Measurements from ENCODE around the gene PRLH. TPM values are rescaled to one million over a fixed set of nuclear protein-coding genes. Genes with fewer than 3 reads are reported as not detected.
A peak's percentile ranks its signal among the peaks of the same experiment; 100 is the strongest.

PRLH gene
- not detected in 2 replicates for total RNA-seq (2014; rRNA removed; shearing (Covaris generic))
- not detected in 2 replicates for polyA plus RNA-seq (2015; cell fraction: cytosol; rRNA removed)
- polyA plus RNA-seq (2015; cell fraction: nucleus; rRNA removed), result not detected in 2 replicates

DNA sequence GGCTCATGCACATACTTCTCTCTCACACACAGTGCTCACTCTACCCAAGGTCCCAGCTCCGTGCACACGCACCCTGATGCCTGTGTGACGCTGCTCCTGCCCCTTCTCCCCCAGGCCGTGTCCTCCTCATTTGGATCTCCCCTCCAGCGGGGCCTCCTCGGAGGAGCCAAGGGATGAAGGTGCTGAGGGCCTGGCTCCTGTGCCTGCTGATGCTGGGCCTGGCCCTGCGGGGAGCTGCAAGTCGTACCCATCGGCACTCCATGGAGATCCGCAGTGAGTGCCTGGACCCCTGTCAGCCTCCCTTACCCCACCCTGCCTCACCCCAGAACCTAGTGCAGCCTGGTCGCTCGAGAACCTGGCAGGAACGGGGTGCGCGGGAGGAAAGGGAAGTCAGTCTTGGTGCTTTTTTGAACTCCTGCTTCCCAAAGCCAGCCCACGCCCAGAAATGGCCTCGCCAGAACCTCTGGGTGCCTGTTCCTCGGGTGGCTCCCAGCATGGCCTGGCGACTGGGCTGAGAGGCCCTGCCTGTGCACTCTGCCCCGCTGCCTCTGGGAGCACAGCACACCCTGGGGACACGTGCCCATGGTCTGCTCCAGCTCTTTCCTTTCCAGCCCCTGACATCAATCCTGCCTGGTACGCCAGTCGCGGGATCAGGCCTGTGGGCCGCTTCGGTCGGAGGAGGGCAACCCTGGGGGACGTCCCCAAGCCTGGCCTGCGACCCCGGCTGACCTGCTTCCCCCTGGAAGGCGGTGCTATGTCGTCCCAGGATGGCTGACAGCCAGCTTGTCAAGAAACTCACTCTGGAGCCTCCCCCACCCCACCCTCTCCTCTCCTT is at the start of gene PRLH:
TSS of gene PRLH (plus strand) at position 174 of the 835 bp plus-strand sequence. CDS start at position 174, 0 bp downstream.
- no peak for DNase-seq (ENCODE audit: low read depth)

- no peak for DNase-seq (ENCODE audit: low read depth)
Observed at GRCh38 chr2:237517163-237517562, 49.2 kb upstream of the PRLH start.

DNA sequence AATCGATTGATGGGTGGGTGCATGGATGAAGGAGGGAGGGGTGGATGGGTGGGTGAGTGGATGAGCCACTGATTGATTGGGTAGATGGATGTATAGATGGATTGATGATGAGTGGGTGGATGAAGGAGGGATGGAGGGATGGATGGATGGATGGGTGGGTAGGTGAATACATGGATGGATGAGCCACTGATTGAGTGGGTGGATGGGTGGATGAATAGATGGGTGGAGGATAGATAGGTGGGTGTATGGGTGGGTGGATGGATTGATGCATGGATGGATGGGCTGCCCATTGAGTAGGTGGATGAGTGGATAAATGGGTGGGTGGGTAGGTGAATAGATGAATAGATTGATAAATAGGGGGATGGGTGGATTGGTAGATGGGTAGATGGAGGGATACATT is 48.4 kb upstream of the PRLH start:
- no peak for DNase-seq (ENCODE audit: low read depth)

GRCh38 chr2:237519506-237520245 is 46.7 kb upstream of the PRLH start:
- DNase-seq (ENCODE audit: low read depth), result no peak

DNA sequence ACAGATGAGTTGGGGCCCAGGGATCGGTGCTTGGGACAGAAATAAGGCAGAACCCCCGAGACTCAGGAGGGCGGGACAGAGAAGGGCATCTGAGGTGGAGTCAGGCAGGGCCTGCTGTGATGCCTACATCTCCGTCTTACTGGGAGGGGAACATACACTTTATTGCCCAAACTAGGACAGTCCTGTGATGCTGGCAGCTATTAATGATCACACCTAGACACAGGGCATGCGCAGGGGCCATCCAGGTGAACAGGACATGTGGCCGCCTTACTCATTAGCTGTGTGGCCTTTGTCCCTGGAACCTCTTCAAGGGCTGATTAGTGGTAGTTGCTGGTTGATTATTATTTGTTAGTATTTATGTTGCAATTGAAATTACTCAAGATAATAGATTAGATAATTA is 46.1 kb upstream of the PRLH start:
- no peak for DNase-seq (ENCODE audit: low read depth)

DNA sequence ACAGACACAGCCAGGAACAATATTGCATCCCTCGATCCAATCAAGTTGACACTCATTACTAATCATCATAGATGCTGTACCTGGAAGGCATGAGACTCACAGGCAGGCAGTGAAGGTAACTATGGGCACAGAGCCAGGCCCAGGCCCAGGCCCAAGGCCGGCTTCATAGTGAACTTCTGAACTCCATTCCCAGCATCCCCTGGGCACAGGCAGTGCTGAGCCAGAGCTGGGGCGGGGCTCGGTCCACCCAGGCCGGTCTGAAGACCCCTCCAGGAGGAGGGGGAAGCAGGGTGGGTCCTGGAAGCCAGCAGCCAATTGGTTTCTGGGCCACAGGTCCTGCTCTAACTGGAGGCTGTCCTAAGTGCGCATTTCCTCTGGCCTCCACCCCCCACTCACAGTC is 41.7 kb upstream of the PRLH start:
- DNase-seq (ENCODE audit: low read depth), result no peak

DNA sequence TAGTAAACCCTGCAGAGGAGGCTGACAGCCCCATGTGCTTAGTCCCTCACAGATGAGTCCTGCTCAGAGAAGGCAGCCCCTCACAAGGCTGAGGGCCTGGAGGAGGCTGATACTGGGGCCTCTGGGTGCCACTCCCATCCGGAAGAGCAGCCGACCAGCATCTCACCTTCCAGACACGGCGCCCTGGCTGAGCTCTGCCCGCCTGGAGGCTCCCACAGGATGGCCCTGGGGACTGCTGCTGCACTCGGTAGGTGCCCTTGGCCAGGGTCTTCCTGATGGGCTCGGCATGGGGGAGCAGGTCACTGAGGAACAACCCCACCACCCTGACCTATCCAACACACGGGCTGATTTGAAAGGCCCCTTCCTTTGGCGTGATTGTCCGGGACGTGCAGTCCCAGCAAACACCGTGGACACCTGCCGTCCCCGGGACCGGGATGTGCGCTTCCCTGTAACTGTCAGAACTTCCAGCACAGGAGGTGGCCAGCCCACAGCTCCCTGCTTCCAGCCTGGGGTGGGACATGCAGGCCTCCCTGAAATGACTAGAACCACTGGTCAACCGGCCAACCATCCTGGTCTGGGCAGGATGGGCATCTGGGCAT is 40.7 kb upstream of the PRLH start:
- DNase-seq (ENCODE audit: low read depth), result no peak

GRCh38 chr2:237527233-237527632 is 39.1 kb upstream of the PRLH start:
- DNase-seq (ENCODE audit: low read depth), result no peak

DNA sequence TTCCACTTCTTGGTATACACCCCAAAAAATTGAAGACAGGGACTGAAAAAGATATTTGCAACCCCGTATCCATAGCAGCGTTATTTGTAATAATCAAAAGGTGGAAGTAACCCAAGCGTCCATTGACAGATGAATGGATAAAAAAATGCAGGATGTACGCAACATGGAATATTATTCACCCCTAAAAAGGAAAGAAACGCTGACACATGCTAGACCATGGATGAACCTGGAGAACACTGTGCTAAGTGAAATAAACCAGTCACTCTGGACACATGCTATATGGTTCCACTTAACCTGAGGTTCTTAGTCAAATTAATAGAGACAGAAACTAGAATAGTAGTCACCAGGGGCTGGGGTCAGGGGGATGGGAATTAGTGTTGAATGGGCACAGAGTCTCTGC is 38.6 kb upstream of the PRLH start:
- no peak for DNase-seq (ENCODE audit: low read depth)

DNA sequence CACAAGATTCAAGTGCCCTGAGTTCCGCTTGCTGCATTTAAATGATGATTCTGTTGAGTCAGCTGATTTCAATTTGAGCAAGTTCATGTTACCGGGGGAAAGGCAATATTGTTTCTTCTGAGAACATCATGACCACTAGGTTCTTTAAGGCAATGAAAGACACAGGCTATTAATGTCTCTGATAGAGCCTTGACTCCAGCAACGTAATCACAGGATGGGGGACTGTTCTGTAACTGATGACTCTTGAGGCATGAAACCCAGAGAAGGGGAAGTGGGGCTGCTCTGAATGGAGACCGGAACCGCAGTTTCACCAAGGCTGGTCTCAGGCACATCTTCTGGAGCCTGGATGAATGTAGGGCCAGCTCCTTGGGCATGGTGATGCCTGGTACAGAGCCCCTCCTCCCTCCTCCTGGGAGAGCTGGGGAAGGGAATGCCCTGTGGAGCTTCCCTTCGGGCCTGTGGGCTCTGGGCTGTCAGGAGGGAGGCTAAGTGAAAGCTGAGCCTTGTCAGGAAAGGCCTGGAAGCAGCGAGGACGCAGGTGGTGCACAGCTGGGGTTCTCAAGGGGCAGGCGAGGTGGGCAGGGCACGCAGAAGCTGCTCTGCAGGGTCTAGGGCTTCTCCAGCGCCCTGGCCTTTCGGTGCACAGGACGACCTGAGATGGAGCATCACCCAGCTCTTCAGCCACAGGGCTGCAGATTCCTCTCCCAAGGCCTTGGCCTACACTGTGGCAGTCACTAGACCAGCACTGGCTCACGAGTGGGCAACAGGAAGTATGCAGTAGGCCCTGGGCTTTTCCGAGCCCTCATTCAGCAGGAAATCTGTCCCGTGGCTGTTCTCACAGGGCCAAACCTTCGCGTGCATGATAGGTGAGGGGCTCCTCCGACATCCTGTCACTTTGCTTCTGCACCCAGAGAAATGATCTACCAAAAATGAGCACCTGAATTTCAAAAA is 36.6 kb upstream of the PRLH start:
- DNase-seq (ENCODE audit: low read depth), result no peak

DNA sequence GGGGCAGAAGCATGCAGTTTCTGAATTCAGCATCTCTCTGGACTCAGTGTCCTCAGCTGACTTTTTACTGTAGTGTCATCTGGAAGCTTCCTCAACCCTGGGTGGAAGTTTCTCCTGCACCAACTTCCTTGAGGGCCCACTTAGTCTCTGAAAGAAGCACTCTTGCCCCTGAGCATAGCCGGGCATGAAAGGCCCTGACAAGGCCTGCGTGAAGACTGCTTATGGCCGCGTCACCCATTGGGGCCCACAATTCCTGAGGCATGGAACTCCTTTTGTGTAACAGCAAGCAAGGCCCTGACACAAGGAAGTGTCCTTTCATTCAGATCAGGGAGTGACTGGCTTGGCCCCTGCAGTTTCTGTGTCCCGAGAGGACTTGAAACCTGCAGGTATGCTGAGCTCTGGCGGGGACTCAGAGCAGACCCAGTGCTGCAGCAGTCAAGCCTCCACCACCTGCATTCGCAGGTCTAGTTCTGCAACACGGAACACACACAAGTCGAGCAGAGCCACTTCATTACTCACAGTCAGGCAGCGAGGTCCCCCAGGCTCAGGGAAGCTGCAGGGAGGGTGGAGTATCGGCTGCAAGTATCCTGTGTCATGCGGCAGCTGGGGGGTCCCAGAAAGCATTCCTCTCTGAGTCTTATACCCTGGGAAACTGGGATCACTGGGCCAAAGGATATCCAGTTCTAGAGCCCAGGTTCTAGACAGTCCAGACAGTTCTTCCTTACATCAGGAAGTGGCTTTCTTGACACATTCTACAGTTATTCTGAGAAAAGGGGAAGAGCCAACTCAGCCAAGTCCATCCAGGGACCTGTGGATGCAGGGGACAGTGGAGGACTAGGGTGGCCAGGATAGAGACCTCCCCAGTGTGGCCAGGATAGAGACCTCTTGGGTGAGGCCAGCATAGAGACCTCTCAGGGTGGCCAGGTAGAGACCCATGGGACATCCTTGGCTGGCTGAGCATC is 35.6 kb upstream of the PRLH start:
- peak; percentile 12 for DNase-seq (ENCODE audit: low read depth)

DNA sequence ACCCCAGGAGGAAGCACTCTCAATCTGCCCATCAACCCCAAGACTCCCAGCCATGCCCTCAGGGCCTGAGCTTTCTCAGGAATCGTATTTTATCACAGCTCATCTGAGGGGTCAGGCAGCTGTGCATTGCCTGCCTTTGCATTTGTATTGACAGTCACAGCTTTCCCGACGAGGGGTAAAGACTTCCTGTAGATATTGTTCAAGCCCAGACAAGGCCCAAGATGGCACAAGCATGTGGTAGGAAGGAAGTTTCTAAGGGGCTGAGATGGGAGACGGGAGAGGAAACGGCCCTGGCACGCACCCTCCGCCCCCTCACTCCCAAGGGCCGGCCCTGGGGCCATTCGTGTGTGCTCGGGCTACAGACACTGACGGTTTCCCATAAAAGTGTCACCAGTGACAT is 34.2 kb upstream of the PRLH start:
- no peak for DNase-seq (ENCODE audit: low read depth)

DNA sequence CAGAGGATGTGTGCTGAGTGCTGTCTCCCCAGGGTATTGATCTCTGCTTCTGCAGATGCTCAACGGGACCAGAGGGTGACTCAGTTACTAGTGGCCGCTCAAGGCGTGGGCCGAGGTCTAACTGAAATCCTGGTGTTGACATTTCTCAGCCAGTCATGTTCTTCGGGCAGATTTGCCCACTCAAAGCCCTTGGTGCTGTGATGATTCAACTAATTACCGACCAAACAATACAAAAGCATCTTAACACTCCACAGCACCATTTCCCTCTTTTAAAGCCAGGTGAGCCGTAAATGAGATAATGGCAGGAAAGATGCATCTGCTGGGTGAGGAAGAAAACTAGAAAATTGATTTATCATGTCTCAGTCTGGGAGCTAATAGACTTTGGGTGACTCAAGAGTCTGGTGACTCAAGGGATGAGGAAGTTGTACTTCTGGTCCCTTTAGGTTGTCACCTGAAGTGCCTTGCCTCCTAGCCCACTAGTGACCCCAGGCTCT is 32.7 kb upstream of the PRLH start:
- DNase-seq (ENCODE audit: low read depth), result peak; percentile 28

- no peak for DNase-seq (ENCODE audit: low read depth)
Observed at GRCh38 chr2:237534380-237534779, 32.0 kb upstream of the PRLH start.

DNA sequence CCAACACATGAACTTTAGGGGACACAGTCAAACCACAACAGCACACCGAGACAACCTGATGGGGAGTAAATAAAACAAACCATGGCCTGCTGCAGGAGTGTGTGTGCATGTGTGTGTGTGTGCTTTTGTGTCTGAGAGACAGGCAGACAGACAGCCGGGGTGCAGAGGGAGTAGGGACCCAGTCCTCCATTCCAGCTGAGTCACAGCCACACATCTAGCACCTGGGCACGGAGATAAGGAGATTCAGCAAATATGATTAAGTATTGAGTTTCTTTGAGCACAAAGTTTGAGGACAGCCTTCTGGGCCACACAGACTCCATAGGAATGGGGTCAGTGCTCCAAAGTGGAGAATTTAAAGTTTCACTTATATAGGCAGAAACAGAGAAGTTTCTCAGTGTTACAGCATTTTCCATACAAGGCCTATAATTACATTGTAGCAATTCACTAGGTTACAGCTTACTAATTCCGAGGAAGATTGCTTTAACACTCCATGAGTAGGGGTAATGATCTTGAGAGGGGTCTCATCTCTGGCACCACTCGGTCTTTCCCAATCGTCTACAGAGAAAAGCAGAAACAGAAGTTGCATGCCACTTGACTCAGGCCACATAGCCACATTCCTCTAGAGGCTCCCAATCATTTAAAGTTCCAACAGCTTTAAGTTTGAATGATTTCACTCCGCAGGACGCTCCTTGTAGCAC is 30.8 kb upstream of the PRLH start:
- DNase-seq (ENCODE audit: low read depth), result no peak

DNA sequence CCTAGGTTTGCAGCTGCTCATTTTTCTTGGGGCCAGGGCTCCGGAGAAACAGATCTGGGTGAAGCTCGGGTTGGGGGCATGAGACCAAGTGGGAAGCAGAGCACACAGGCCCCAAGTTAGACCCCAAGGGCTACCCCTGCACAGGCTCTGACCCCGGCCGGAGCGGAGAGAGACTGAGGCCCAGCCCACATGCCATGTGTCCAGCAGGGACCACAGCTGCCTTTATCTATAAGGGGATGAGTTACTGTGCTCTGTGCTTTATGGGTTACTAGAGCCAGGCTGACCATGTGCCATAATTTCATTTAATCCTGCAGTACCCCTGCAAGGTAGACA is 30.3 kb upstream of the PRLH start:
- DNase-seq (ENCODE audit: low read depth), result no peak

DNA sequence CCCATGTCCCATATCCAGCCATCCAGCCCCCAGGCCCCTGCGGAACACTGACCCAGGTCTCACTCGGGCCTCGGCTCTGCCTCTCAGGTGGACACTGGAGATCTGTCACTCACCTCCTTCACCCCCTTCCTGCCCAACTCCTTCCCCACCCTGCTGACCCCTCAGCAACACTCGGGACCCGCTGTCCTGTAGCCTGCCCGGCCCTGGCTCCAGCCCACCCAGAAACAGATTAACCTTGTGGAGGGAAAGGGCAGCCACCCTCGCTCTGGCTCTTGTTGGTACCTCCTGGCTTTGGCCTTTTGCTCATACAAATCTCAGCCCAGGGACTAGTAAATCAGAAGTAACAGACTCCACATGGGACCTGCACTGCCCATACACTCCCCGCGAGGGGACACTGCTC is 29.8 kb upstream of the PRLH start:
- no peak for DNase-seq (ENCODE audit: low read depth)

DNA sequence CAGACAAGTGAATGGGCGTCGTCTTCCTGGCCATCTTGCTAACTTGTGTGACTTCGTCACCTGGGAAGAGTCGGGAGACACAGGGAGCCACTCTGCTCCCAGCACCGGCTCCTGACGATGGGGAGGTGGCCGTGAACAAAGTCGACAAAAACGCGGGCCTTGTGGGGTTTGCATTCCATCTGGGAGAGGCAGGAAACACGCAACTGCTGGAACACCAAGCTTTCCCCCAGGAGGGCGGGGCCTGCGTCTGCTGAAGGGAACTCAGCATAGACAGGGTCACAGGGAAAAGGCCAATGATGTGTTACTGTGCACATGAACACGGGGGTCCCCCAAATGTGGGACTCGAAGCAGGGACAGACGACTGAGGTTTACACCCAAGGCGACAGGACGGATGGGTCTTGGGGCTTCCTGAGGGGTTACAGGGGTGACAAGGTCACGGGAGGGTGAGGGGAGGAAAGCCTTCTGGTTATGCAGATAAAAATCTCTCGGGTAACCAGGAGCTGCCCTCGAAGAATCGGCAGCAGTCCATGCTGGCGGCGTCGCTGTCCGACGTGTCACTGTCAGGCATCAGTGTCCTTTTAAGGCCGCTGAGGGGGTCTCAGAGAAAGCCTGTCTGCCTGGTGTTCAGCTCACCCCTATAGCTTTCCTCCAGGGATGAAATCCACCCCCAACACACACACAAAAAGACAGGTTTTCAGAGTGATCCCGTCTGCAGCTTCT is 28.2 kb upstream of the PRLH start:
- DNase-seq (ENCODE audit: low read depth), result no peak
